Non-pigmented ciliary epithelial cell (primary cell): ENCODE results near the gene APOBR.
"Not testable (repeated sequence)": the region's sequence is repeated elsewhere in the genome, so short reads cannot be mapped to it uniquely, and the experiment has no call there.

Experiments
- DNase-seq: peaks from one replicate; pipeline ENCODE4 v3.0.0-alpha.2; 2010; ENCODE audit warnings: low read depth

APOBR gene

GRCh38 chr16:28526201-28527099 lies 32.0 kb downstream of the APOBR start:
- no peak for DNase-seq

- DNase-seq: not testable (repeated sequence)
Measured at GRCh38 chr16:28527100-28527785, 32.8 kb downstream of the APOBR start.

- no peak for DNase-seq
Measured at GRCh38 chr16:28527985-28528384, 33.5 kb downstream of the APOBR start.

GRCh38 chr16:28528463-28528867 lies 34.0 kb downstream of the APOBR start:
- no peak for DNase-seq

GRCh38 chr16:28529124-28529523 lies 34.7 kb downstream of the APOBR start:
- DNase-seq: no peak

DNA sequence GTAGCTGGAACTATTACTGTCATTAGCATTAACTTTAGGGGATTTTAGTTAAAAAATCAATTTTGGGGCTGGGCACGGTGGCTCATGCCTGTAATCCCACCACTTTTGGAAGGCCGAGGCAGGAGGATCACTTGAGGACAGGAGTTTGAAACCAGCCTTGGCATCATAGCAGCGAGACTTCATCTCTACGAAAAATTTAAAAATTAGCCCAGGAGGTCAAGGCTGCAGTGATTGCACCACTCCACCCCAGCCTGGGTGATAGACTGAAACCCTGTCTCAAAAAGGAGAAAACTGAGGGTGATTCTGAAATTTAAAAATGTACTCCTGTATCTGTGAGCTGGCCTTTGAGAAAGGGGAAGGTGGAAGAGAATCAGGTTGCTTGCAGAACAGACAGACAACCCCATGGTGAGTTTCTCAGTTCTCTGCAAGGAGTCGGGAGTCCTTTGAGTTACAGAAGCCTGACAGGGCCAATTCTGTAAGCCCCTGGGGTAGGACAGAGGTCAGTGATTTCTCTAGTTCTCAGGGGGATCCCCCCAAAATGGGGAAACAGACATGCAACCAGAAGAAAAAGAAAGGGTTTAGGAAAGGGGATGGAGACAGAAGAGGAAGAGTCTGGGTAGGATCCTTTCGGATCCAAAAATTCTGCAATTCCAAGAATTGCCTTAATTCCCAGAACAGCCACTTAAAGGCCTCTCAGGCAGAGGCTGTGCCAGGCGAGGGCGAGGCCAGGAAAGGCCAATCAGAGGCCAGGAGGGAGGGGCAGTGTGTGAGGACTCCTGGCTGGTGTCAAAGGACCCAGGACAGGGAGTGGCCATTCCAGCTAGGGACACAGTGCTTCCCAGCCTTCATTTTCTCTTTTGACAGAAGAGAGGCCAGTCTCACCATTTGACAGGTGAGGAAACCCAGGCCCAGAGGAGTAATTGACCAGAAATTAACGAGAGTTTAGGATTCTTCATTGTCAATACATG lies 37.6 kb downstream of the APOBR start:
- no peak for DNase-seq

GRCh38 chr16:28532940-28533647 lies 38.7 kb downstream of the APOBR start:
- DNase-seq: no peak

DNA sequence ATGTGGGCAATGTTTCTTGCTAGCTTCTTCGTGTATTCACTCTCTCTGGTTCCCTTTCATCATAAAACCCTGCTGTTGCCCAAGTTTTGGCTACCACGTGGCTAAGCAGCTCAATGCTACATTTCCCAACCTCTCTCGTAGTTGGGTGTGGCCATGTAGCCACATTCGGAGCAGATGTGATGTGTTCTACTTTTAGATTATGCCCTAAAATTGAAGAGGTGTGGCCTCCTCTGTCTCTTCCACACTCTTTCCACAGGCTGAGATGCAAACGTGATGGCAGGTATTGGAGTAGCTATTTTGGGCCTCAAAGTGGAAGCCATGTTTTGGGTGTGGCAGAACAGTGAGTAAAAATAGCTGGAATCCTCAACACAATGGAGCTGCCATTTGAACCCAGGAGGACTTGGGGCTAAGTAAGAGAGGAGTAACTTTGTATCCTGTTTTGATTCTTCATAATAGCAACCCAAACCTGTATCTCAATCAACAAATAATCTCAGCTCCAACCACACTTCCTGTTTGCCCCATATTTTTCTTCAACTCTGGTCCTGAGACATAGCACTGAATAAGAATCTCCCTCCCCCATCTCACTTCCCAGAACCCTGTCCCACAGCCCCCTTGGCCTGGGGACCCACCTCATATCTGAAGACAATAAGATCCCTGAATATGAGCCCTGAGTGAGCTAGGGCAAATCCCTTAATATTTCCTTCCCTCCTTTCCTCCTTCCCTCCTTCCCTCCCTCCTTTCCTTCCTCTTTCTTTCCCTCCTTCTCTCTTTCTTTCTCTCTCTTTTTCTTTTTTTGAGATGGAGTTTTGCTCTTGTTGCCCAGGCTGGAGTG lies 40.3 kb downstream of the APOBR start:
- DNase-seq: no peak

GRCh38 chr16:28537076-28537475 lies 42.6 kb downstream of the APOBR start:
- DNase-seq: no peak

- DNase-seq: no peak
Measured at GRCh38 chr16:28537964-28538732, 43.7 kb downstream of the APOBR start.

DNA sequence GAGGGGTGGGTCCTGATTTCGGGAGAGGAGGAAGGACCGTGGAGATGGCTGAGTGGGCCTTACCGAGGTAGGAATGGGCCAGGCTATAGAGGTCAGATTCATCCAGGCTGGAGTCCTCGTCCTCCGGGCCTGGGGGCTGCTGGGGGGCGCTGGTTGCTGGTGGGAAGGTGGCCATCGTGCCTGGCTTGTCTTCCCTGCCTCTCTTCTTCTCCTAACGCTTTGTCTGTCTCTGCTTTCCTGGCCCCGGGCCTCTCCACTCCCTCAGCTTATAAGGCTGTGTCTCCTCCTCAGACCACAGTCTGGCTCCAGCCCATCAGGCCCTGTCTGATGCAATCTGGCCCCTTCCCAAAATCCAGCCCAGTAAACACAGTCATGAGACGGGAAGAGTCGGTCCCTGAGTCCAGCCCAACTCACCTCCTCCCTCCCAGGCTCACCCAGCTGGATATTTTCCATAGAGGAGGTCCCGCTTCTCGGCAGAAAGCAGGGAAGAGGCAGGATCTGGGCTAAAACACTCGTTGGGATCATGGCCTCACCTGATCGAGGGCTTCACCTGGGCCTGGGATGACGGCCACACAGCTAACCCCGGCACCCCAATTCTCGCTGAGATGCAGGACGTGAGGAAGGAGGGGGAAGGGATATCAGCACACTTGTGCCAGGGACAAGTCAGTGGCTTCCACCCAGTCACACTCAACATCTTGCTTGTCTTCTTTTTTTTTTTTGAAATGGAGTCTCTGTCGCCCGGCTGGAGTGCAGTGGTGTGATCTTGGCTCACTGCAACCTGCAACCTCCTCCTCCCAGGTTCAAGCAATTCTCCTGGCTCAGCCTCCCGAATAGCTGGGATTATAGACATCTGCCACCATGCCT lies 44.5 kb downstream of the APOBR start, which contains the start of gene NUPR1:
TSS of gene NUPR1 (minus strand) at position 242 of the 864 bp plus-strand sequence. CDS start at position 175, 67 bp downstream.
- DNase-seq: peak; percentile 58

DNA sequence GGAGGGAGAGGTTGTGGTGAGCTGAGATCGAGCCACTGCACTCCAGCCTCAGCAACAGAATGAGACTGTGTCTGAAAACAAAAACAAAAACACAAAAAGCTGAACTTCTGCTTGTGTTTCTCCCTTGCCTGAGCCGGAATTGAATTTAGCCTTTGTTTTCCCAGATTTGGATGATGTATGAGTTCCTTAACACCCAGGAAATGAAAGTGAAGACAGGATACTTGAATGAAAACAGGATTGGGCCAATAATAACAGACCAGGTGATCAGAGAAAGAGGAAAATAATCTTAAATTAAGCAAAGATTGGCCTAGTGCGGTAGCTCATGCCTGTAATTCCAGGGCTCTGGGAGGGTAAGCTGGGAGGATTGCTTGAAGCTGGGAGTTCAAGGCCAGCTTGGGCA lies 45.9 kb downstream of the APOBR start:
- no peak for DNase-seq

DNA sequence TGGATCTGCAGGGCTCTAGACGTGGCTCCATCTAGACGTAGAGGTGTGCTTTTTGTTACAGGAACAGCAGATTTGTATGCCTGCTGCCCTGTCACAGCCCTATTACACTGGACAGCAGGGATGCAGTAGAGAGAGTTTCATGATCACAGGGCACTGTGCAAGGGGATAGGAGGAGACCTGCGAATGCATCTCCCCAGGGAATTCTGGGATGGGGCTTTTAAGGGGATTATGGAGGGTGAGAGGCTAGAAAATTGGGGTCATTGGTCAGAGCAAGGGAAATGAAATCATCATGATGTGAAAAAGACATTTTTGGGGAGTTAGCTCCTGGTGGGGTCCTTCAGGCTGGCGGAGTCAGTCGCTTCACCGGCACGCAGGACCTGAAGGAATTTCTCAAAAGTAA lies 48.2 kb downstream of the APOBR start:
- DNase-seq: no peak

GRCh38 chr16:28543072-28543471 lies 48.6 kb downstream of the APOBR start:
- DNase-seq: no peak

DNA sequence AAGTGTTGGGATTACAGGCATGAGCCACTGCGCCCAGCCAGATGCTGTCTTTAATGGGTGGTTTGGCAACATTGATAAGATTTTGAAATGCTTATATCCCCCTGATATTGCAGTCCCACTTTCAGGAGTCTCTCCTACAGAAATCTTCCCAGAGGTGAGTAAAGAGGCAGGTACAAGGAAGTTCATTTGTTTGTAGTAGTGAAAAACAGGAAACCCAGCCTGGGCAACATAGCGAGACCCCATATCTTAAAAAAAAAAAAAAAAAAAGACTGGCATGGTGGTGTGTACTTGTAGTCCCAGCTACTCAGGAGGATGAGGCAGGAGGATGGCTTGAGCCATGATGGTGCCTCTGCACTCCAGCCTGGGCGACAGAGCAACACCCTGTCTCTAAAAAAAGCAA lies 50.6 kb downstream of the APOBR start:
- no peak for DNase-seq

- DNase-seq: not testable (repeated sequence)
Measured at GRCh38 chr16:28545964-28546363, 51.5 kb downstream of the APOBR start.

- no peak for DNase-seq
Measured at GRCh38 chr16:28546626-28547025, 52.2 kb downstream of the APOBR start.

DNA sequence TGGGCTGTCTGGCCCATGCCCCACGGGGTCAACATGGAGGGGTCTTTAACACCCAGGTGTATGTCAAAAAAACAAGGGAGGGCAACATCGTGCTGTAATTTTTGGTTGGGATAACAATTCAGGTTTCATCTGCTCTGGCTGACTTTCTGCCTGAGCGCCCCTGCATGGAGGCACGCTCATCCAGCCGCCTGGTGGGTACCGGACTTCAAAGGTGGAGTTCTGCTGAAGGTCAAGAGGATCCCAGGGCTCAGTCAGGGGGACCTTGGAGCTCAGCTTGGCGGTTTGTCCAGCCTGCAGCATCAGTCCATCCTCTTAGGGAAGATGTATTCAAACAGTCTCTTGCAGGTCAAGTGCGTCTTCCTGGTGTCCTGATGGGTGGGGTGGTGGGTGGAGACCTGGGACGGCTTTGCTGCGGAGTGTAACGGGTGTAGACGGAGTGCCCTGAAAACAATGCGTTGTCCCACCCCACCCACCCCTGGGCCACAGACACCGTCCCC lies 53.9 kb downstream of the APOBR start:
- no peak for DNase-seq
